Hematopoietic multipotent progenitor cell treated with erythropoietin and hydrocortisone succinate and interleukin-3 and kit ligand, for 6 days (in vitro differentiated cells): Measurements from ENCODE around the gene SERF2.
"Not testable (repeated sequence)": the region's sequence is repeated elsewhere in the genome, so short reads cannot be mapped to it uniquely, and the experiment has no call there.

Experiments
- DNase-seq: peaks from one replicate; pipeline ENCODE4 v3.0.0-alpha.2; 2015

Gene SERF2

DNA sequence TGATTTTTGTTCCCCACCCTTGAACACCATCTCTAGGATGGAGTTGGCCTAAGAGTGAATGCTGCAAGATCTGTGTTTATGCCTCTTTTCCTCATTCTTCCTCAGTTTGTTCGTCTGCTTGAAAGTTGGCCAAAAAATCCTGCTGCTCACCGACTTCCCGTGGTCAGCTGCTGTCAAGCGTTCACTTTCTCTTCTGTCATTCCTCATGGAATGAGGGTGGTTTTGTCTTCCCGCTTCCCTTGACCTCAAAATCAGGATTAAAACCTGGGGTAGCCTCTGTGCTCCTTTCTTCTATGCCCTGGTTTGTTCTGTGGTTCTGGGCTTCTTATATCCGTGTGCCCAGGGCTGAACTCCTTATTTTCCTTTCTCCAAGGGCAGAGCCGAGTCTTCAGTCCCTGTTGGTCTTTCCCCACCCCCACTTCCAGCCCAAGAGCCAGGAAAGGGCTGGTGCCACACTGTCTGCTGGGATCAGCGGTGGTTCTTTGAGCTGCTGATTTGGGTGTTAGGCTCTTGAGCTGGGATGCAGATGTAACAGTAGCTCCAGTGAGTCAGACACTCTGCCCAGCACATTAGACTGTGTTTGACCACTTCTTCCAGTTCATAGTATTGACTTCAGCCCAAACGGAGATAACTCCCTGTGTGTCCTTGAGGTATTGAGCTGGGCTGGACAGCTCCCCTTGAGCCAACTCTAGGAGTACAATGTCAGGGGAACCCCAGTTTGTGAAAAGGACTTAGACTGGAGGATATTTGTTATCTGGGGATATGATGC is 2.3 kb downstream of the SERF2 start:
- no peak for DNase-seq

DNA sequence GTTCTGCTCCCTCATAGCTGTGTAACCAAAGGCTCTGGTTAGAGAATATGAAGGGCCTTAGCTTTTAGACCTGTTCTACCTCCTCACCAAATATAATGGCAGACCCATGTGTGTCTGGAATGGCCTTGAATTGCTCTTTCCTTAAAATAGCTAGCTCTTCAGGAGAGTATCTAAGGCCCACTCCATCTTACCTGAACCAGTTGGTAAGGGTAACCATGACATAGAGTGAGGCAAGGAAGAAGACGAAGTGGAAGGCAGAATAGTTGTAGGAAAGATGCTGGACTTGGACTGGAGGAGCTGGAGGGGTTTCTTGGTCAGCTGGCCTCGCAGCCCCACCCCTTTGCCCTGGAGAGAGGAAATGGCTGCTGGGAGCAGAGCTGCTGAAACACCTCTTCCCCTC is 3.1 kb downstream of the SERF2 start:
- no peak for DNase-seq

DNA sequence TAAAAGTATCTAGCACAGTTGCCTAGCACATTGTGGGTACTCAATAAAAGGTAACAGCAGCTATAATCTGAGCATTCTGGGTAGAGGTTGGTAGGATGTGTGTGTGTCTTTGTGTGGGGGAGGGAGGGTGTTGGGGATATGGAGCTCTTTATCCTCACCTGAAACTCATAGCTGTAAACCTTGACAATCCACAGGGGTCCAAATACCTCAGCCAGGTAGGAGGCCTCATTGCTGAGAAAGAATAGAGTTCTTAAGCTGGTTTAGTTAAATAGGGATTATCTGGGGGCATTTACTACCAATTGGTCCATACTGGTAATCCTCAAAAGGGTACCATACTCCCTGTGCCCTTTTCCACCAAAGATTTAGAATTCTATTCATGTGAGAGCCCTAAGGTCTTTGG is 3.9 kb downstream of the SERF2 start:
- DNase-seq: no peak

DNA sequence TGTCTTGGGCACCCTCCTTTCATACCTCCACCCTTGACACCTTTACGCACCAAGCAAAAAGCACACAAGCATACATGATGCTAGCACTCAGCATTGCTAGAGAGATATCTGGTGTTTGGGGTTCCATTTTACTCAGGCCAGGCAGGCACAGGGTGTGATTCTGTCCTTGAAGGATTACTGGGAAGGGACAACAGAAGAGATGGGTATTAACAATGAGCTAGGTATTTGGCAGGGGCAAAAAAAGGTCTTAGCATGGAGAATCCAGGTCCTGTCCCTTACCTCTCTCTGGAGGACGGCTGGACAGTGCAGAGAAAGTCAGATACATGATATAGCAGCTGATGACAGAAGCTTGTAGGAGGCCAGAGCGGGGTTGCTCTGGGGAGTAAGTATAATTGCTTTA is 4.4 kb downstream of the SERF2 start:
- no peak for DNase-seq

DNA sequence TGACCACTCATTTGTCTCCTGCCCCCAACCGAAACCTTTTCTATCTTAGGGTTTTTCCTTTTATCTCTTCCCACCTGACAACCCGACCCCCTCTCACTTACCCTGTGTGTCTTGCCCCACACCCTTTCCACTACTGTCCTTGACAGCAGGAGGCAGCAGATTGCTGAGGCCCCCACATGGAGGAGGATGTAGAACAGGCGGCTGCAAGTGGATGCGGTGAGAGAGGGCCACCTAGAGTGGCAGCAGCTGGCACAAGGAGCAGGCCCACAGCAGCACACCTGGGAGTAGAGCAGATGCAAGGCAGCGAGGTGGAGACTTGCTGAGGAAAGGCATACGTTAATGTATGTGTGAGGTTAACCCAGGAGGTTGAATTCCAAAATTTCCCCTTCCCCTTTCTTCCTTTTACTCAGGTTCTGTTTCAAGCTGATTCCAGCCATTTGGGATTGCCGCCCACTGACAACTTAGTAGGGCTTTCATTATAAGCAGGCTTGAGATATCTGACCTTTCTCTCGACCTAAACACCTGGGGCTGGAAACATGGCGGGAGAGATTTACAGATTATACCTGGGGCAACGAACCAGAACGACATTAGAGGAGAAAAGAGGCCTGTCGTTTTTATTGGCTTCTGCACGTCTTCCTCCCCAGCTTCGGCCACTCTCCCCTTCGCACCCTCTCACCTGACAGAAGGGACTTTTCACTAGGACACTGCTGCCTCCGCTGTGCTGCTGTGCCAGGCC is 7.3 kb downstream of the SERF2 start:
- no peak for DNase-seq

DNA sequence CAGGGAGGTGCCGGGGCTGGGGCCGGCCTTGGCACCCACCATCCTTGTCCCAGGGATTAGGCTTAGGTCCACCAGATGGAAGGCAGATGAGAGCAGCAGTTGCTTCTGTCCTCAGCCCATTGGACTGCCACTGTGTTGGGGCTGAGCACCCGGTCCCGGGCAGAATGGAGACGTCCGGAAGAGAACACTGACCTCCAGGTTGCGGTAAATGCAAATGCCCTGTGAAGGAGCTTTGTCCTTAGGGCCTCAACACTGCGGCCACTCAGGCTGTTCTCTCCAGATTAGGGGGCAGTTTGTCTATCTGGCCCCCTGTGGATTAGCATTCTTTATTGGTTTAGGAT is 7.8 kb downstream of the SERF2 start, which contains the start of gene SERINC4:
Gene SERINC4, minus strand, starts transcription at position 276 of the 341 bp plus-strand sequence. Its CDS starts 234 bp downstream, at position 42.
- DNase-seq: no peak

DNA sequence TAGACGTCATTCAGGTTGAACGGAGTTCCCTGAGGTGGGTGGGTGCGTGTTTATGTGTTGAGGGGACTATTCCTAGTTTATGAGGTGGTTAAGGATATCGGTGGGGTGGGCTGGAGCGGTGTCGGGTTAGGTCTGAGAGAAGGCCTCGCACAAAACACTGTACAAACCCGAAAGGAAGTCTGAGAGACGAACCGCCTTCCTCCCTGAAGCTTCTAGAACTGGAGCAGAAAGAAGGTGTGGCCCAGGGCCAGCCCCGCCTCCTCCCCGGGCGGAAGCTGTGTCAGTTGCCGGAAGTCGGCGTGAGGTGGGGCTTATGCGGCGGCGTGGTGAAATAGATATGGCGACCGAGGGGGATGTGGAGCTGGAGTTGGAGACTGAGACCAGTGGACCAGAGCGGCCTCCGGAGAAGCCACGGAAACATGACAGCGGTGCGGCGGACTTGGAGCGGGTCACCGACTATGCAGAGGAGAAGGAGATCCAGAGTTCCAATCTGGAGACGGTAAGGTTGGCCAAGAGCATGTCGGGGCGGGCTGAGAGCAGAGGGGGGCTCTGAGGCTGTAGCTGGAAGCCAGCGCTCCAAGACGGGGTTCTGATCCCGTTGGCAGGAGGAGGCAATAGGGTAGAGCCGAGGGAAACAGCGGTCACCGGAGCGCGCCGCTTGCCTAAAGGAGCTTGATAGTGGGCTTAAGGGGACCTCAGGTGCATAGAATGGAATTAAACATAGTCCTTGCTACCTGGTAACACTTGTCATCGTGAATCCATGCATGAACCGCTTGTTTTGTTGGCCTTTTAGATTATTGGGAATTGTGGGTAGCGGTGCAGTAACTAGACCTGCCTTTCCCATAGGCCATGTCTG is 8.4 kb downstream of the SERF2 start, which contains the start of gene HYPK:
Gene HYPK, plus strand, starts transcription at position 314 of the 856 bp plus-strand sequence. Its CDS starts 24 bp downstream, at position 338.
- peak; percentile 95 for DNase-seq

DNA sequence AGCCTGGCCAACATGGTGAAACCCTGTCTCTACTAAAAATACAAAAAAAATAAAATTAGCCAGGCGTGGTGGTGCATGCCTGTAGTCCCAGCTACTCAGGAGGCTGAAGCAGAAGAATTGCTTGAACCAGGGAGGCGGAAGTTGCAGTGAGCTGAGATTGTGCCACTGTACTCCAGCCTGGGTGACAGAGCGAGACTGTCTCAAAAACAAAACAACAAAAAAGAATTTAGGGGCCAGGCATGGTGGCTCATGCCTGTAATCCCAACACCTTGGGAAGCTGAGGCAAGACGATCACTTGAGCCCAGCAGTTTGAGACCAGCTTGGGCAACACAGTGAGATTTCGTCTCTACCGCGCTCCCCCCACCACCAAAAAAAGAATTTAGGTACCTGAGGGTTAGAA is 10.6 kb downstream of the SERF2 start:
- not testable (repeated sequence) for DNase-seq

DNA sequence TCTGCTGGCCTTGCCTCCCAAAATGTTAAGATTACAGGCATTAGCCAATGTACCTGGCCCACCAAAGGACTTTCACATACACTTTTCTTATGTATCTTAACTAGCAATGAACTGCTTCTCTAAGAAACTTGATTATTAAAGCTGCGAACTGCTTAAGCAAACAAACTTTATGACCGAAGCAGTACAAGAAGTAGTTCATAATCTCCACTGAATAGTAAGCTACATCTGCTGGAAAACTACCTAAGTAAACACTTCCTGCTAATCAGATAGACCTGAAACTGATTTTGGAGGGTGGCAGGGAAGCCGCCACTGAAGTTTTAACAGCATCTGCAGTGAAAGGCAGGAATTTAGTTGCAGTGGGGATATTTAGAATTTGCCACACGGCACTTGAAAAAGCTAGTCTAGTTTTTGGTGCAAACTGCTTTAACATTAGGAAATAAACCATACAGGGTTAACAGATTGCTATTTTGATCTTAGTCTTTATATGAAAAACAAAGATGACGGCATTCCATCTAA is 16.4 kb downstream of the SERF2 start:
- no peak for DNase-seq

DNA sequence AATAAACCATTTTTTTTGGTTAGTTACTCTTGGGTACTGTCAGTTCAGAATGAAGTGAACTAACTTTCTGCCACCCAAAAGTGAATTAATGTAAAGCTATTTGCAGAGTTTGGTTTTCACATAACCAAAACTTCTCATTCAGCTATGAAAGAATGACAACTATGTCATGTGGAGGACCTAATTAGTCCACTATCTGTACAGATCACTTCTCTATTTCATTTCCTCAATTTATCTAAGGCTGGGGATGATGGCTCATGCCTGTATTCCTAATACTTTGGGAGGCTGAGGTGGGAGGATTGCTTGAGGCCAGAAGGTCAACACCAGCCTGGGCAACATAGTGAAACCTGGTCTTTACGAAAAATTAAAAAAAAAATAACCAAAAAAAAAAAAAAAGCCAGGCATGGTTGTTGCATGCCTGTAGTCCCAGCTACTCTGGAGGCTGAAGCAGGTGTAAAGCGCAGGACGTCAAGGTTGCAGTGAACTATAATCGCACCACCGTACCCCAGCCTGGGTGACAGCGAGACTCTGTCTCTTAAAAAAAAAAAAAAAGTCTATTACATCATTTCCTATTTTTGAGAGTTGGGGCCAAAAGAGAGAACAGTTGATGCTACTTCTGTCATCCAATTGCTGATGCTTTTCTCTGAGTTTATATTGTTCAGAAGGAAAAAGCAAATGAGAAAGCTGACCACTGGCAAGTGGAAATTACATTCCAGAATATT is 17.0 kb downstream of the SERF2 start:
- no peak for DNase-seq

DNA sequence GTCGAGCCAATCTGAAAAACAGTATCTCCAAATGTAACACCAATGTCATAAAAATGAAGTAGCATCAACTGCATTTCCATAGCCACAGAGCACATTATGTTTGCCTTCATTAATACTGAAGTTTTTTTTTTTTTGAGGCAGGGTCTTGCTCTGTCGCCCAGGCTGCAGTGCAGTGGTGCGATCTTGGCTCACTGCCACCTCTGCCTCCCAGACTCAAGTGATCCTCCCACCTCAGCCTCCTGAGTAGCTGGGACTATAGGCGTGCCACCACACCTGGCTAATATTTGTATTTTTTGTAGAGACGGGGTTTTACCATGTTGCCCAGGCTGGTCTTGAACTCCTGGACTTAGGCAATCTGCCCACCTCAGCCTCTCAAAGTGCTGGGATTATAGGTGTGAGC is 22.9 kb downstream of the SERF2 start:
- DNase-seq: not testable (repeated sequence)

DNA sequence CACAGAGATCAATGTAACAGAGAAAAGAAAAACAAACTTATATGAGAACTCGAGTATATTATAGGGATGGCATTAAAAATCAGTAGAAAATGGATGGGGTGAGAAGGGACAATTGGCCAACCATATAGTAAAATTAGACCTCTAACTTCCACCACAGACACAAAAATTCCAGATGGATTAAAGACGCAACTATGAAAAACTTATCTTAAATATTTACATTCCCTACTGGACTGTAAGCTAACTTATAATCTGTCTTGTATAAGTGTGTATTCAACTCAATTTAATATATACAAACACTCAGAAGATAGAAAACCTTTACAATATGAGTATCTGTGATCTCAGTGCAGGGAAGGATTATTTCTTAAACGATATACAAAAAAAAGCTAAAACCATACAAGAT is 29.4 kb downstream of the SERF2 start:
- no peak for DNase-seq

DNA sequence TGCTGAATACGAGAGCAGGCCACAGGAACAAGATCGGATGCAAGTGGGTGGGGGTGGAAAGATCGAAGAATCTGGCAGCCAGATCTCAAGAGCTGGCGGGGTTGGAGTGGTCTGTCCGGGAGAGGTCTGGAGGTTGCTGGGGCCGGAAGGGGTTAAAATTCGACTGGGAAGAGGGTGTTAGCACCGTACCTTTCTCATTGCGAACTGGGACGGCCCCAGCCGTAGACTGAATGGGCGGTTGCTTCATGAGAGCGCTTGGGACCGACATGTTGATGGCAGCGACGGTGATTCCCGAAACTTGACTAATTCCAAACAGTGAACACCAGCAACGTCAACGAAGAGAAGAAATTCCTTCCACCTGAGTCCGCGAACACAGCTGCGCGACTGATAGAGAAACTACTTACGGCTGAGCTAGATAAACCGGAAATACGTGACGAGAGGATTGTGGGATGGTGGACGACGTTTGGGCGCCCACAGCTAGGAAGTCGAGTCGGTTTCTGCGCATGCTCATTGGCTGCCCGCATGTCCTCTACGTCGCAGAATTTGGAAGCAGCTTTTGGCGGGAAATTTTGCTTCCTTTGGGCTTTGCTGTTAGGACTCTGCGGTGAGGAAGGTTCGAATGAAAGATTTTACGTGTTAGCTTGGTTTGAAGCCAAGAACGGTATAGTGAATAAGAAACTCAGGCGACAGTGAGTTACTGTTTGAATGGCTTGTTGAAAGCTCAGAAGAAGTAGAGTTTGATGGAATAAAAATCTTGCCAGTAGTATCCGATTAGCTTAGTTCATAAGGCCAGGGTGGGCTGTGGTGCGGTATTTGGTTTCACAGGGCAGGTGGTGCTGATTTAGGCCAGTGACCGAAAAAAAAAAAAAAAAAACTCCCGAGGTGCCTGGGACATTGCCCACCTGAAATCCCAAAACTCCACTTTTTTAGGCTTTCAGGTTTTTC is 32.5 kb downstream of the SERF2 start, which contains the start of gene MFAP1:
Gene MFAP1, minus strand, starts transcription at position 389 of the 945 bp plus-strand sequence. Its CDS starts 121 bp downstream, at position 268.
- peak; percentile 99 for DNase-seq

DNA sequence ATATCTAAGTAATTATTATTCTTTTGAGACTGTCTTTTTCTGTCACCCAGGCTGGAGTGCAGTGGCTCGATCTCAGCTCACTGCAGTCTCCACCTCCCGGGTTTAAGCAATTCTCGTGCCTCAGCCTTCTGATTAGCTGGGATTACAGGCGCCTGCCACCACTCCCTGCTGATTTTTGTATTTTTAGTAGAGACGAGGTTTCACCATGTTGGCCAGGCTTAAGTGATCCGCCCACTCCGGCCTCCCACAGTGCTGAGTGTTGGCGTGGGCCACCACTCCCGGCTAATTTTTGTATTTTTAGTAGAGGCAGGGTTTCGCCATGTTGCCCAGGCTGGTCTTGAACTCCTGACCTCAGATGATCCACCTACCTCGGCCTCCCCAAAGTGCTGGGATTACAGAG is 33.2 kb downstream of the SERF2 start:
- DNase-seq: not testable (repeated sequence)

DNA sequence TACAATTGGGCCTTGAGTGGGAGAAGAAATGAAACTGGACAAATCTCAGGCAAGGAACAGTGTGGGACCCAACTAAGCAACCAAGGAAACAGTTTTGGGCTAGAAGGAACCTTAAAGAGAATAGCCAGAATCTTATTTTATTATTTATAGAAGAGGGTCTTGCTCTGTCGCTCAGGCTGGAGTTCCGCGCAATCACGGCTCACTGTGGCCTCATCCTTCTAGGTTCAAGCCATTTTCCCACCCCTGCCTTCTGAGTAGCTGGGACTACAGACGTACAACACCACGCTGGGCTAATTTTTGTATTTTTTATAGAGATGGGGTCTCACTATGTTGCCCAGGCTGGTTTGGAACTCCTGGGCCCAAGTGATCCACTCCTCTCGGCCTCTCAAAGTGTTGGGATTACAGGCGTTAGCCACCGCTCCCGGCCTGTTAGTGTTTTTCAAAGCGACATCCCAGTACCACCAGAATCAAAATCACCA is 33.9 kb downstream of the SERF2 start:
- no peak for DNase-seq

DNA sequence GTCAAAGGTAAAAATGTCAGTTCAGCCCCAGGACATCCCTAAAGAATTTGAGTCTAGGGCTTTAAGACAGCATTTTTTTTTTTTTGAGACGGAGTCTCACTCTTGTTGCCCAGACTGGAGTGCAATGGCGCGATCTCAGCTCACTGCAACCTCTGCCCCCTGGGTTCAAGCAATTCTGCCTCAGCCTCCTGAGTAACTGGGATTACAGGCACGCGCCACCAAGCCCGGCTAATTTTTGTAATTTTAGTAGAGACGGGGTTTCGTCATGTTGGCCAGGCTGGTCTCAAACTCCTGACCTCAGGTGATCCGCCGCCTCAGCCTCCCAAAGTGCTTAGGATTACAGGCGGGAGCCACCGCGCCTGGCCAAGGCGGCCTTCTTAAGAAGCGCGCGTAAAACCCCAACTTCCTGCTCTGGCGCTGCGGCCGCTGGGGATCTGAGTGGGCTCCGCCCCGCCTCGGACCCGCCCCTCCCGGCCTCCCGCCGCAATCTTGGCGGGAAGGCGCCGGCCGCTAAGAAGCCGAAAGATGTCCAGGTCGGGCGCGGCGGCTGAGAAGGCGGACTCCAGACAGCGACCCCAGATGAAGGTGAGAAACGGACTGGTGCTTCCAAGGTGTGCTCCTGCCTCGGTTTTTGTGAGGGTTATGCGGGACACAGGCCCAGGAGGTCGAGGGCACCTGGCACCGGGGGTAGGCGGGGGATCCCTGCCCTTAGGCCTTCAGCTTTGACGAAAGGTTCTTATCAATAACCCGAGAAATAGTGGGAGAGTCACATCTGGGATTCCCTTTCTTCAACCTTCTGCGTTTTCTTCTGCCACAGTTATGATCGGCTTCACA is 34.6 kb downstream of the SERF2 start, which contains the start of gene WDR76:
Gene WDR76, plus strand, starts transcription at position 495 of the 834 bp plus-strand sequence. Its CDS starts 31 bp downstream, at position 526.
- DNase-seq: peak; percentile 96

DNA sequence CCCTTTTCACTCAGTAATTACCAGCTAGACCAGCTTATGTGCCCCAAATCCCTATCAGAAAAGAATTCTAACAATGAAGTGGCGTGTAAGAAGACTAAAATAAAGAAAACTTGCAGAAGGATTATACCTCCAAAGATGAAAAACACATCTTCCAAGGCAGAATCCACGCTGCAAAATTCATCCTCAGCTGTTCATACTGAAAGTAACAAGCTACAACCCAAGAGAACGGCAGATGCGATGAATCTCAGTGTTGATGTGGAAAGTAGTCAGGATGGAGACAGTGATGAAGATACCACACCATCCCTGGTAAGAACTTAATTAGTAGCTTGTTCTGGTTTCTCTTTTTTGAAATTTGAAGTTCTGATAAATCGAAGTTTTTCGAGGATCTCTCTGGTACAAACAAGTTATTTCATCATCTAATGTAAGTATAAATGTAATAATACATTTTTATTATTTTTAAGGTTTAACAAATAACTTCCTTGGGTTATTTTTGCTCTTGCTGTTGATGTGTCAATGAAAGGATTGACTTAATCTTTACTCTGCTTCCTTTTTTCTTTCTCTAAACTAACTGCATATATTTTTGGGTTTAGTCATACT is 36.0 kb downstream of the SERF2 start:
- no peak for DNase-seq

DNA sequence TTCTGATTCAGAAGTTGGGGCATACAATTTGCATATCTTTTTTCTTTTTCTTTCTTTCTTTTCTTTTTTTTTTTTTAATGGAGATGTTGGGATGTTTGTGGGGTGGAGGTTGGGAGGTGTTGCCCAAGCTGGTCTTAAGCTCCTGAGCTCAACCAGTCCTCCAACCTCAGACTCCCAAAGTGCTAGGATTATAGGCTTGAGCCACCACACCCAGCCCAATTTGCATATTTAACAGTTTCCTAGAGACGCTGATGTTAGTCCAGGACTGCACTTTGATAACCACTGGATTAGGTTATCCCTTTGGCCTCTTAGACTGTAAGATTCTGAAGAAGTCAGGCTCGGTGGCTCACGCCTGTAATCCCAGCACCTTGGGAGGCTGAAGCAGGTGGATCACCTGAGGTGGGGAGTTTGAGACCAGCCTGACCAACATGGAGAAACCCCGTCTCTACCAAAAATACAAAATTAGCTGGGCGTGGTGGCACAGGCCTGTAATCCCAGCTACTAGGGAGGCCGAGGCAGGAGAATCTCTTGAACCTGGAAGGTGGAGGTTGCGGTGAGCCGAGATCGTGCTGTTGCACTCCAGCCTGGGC is 37.9 kb downstream of the SERF2 start:
- DNase-seq: not testable (repeated sequence)
